Thyroid gland (tissue), 4 donors: ENCODE measurements around the gene GYPE. TPM values are rescaled to one million over a fixed set of nuclear protein-coding genes. Genes with fewer than 3 reads are reported as not detected.
"Not testable (repeated sequence)": the region's sequence is repeated elsewhere in the genome, so short reads cannot be mapped to it uniquely, and the experiment has no call there.

Experiments used
- DNase-seq, 2 donors: peaks; one replicate each; pipeline ENCODE4 v3.0.0-alpha.2; 2019
- H3K27ac ChIP-seq, 3 donors: fragments of 200-600 bp; sonication (generic); 1 replicate in 2 of 3; 2 replicates in 1 of 3; pipeline ENCODE4 v1.5.1; 2016 to 2019; ENCODE audit warnings: mild to moderate bottlenecking in 1 of 3, moderate library complexity in 1 of 3
- H3K27me3 ChIP-seq: fragments of 200-600 bp; sonication (generic); one replicate; pipeline ENCODE4 v1.5.1; 2019
- H3K36me3 ChIP-seq, 2 donors: fragments of 200-600 bp; sonication (generic); one replicate each; pipeline ENCODE4 v1.5.1; 2016 to 2019
- H3K4me1 ChIP-seq, 2 donors: fragments of 200-600 bp; sonication (generic); one replicate each; pipeline ENCODE4 v1.5.1; 2017 to 2019
- H3K4me3 ChIP-seq, 3 donors: fragments of 200-600 bp; sonication (generic); replicated peaks in 1 of 3; 1 replicate in 2 of 3; 2 replicates in 1 of 3; pipeline ENCODE4 v1.5.1; 2016; ENCODE audit warnings: mild to moderate bottlenecking in 1 of 3
- H3K9me3 ChIP-seq: fragments of 200-600 bp; sonication (generic); one replicate; pipeline ENCODE4 v1.5.1; 2017
- CTCF ChIP-seq, 6 experiments: fragments of 200-600 bp in 3 of 6; fragments of 450-650 bp in 3 of 6; sonication (generic) in 3 of 6; IDR thresholded peaks; one replicate each; pipeline ENCODE4 v1.5.1; 2016 to 2019; ENCODE audit warnings: antibody characterized with exemption in 6 of 6, mild to moderate bottlenecking in 2 of 6, inconsistent platforms in 1 of 6, moderate library complexity in 1 of 6
- POLR2A ChIP-seq, 2 donors: fragments of 450-650 bp; IDR thresholded peaks; one replicate each; pipeline ENCODE4 v1.6.1; 2017; ENCODE audit warnings: antibody characterized with exemption in 2 of 2, mild to moderate bottlenecking in 2 of 2, moderate library complexity in 1 of 2
- WGBS, 2 donors: methylation state at CpG; one replicate each; pipeline ENCODE4 v1.1.5; 2017; 5-methylcytosine and 5-hydroxymethylcytosine counted together
- intact Hi-C: fragments of 100-400 bp; cut with DNase I; formaldehyde crosslinking; loops from one replicate; pipeline ENCODE4 v1.15.1; 2023
- total RNA-seq, 4 donors: library from RNA; depleted of rRNA; stranded (reverse); fragments of >200 nt; gene quantifications; one replicate each; pipeline ENCODE4 v1.2.3, GENCODE V29; 2016

GYPE gene
- total RNA-seq, 4 donors from 2014 or later, result 0.40 to 1.1 (median 0.67) TPM; not detected in 1

GRCh38 chr4:143870523-143871268 is 34.7 kb downstream of the GYPE start:
- H3K27me3 ChIP-seq, intact Hi-C loops, H3K4me3 ChIP-seq, H3K9me3 ChIP-seq, H3K27ac ChIP-seq, H3K36me3 ChIP-seq, DNase-seq, H3K4me1 ChIP-seq: not testable (repeated sequence)
- 66 to 89% methylated on average over 2 to 3 of the region's 3 CpGs for WGBS, 2 donors

- H3K4me1 ChIP-seq, H3K36me3 ChIP-seq, H3K4me3 ChIP-seq, DNase-seq, H3K9me3 ChIP-seq, H3K27ac ChIP-seq, intact Hi-C loops, H3K27me3 ChIP-seq: not testable (repeated sequence)
- 70 to 79% methylated on average over 3 of the region's 3 CpGs for WGBS, 2 donors
Measured at GRCh38 chr4:143869925-143870324, 35.4 kb downstream of the GYPE start.

GRCh38 chr4:143862716-143863115 is 42.6 kb downstream of the GYPE start:
- H3K4me1 ChIP-seq, H3K27ac ChIP-seq, H3K9me3 ChIP-seq, H3K36me3 ChIP-seq, intact Hi-C loops, H3K27me3 ChIP-seq, H3K4me3 ChIP-seq, DNase-seq: not testable (repeated sequence)
- 56 to 62% methylated on average over 1 of the region's 1 CpG for WGBS, 2 donors

- 83 to 97% methylated on average over 1 of the region's 1 CpG for WGBS, 2 donors
- Histone ChIP-seq H3K4me1 (no peaks in the 10 kb centered on the region), H3K27ac (no peak overlapping the region), H3K27me3 (no peaks in the 10 kb centered on the region), H3K9me3 (no peaks in the 10 kb centered on the region), H3K36me3 (no peaks in the 10 kb centered on the region), H3K4me3 (no peak overlapping the region)
- DNase-seq, result no peak
- intact Hi-C loops, result no loop called here
- TF ChIP-seq CTCF (IDR thresholded peaks at IDR 0.05), result no peak
- no peak for TF ChIP-seq POLR2A (IDR thresholded peaks at IDR 0.05)
Measured at GRCh38 chr4:143858456-143858855, 46.9 kb downstream of the GYPE start.

GRCh38 chr4:143857391-143858336 is 47.7 kb downstream of the GYPE start:
- H3K4me3 ChIP-seq, H3K36me3 ChIP-seq, DNase-seq, intact Hi-C loops, H3K27me3 ChIP-seq, H3K4me1 ChIP-seq, H3K9me3 ChIP-seq, H3K27ac ChIP-seq: not testable (repeated sequence)
- 93 to 94% methylated on average over 6 of the region's 6 CpGs for WGBS, 2 donors

GRCh38 chr4:143856017-143856557 is 49.3 kb downstream of the GYPE start:
- H3K9me3 ChIP-seq, H3K4me1 ChIP-seq, intact Hi-C loops, DNase-seq, H3K27me3 ChIP-seq, H3K36me3 ChIP-seq, H3K4me3 ChIP-seq, H3K27ac ChIP-seq: not testable (repeated sequence)
- 64 to 73% methylated on average over 6 of the region's 6 CpGs for WGBS, 2 donors

GRCh38 chr4:143854645-143855044 is 50.7 kb downstream of the GYPE start:
- H3K9me3 ChIP-seq, H3K36me3 ChIP-seq, H3K27ac ChIP-seq, H3K4me1 ChIP-seq, DNase-seq, intact Hi-C loops, H3K27me3 ChIP-seq, H3K4me3 ChIP-seq: not testable (repeated sequence)
- whole genome bisulfite sequencing, 2 donors, result 74 to 76% methylated on average over 4 of the region's 4 CpGs

- H3K27me3 ChIP-seq, H3K4me1 ChIP-seq, H3K36me3 ChIP-seq, H3K9me3 ChIP-seq, intact Hi-C loops, H3K27ac ChIP-seq, H3K4me3 ChIP-seq, DNase-seq: not testable (repeated sequence)
- WGBS, 2 donors, result 83 to 84% methylated on average over 2 of the region's 2 CpGs
Measured at GRCh38 chr4:143849296-143849695, 56.1 kb downstream of the GYPE start.

GRCh38 chr4:143843506-143843832 is 61.9 kb downstream of the GYPE start:
- intact Hi-C loops, DNase-seq, H3K27me3 ChIP-seq, H3K27ac ChIP-seq, H3K36me3 ChIP-seq, H3K4me1 ChIP-seq, H3K4me3 ChIP-seq, H3K9me3 ChIP-seq: not testable (repeated sequence)
- WGBS, 2 donors, result 95 to 98% methylated on average over 1 of the region's 1 CpG

- WGBS, 2 donors, result 77 to 80% methylated on average over 3 of the region's 3 CpGs
- H3K27ac ChIP-seq, H3K4me3 ChIP-seq, H3K27me3 ChIP-seq, DNase-seq, H3K4me1 ChIP-seq, H3K36me3 ChIP-seq, intact Hi-C loops, H3K9me3 ChIP-seq: not testable (repeated sequence)
Measured at GRCh38 chr4:143842624-143843505, 62.5 kb downstream of the GYPE start.

- H3K9me3 ChIP-seq, H3K36me3 ChIP-seq, intact Hi-C loops, H3K4me1 ChIP-seq, H3K27ac ChIP-seq, H3K4me3 ChIP-seq, DNase-seq, H3K27me3 ChIP-seq: not testable (repeated sequence)
- 90 to 92% methylated on average over 3 of the region's 7 CpGs for WGBS, 2 donors
Measured at GRCh38 chr4:143839413-143839812, 65.9 kb downstream of the GYPE start.
